ENCODE results near the gene MSRB1. TPM values are rescaled to one million over a fixed set of nuclear protein-coding genes. Genes with fewer than 3 reads are reported as not detected.

MSRB1 gene
- total and polyA plus RNA-seq, 5 donors: 18.0 to 39.2 (median 26.9) TPM

- Histone ChIP-seq H3K27ac (ENCODE audit: low read length) (no peak overlapping the region), H3K4me1 (ENCODE audit: control insufficient read depth, insufficient read depth, low read length) (no peaks in the 10 kb centered on the region), H3K27me3 (ENCODE audit: control insufficient read depth, insufficient read depth) (no peaks in the 10 kb centered on the region), H3K9me3 (ENCODE audit: control insufficient read depth, low read length) (no peaks in the 10 kb centered on the region), H3K4me3 (ENCODE audit: low read length) (no peak overlapping the region)
- ATAC-seq (no peak), DNase-seq (no peak)
- intact Hi-C loops (cut with DNase I): no loop called here
- WGBS: 87% methylated on average over 59 of the region's 59 CpGs
Measured at GRCh38 chr16:1911467-1912214, 31.4 kb downstream of the MSRB1 start.

DNA sequence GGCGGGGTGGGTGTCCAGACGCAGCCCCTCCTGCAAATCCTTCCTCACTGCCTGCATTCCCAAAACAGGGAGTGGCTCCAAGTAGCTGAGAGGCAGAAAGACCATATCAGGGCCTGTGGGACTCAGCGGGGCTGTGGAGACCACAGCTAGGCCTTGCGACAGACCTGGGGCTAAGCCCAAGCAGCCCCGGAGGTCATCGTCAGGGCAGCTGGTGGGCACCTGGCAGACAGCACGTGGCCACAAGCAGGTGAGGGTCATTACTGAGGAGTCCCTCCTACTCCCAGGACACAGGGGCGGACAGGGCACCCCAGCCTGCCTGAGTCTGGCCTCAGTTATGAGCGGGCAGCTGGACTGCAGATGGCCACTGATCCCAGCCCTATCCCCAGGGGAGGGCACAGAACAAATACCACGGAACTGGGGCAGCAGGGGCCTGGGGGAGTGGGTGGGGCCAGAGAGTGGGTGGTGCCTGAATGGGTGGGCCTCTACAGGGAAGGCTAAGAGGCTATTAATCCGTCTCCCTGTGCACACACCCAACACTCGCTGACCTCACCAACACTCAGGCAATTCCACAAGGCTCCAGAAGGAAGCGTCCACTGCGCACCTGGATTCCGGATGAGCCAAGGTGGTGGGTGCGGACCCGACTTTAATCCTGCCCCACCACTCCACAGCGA lies 33.3 kb downstream of the MSRB1 start:
- ATAC-seq (no peak), DNase-seq (no peak)
- H3K9me3 ChIP-seq (ENCODE audit: control insufficient read depth, low read length): no peaks in the 10 kb centered on the region
- intact Hi-C loops (cut with DNase I): no loop called here
- WGBS: 75% methylated on average over 18 of the region's 18 CpGs
- H3K4me3 ChIP-seq (ENCODE audit: low read length): no peak overlapping the region
- no peak overlapping the region for H3K27ac ChIP-seq (ENCODE audit: low read length)
- H3K4me1 ChIP-seq (ENCODE audit: control insufficient read depth, insufficient read depth, low read length): no peaks in the 10 kb centered on the region
- H3K27me3 ChIP-seq (ENCODE audit: control insufficient read depth, insufficient read depth): no peaks in the 10 kb centered on the region

DNA sequence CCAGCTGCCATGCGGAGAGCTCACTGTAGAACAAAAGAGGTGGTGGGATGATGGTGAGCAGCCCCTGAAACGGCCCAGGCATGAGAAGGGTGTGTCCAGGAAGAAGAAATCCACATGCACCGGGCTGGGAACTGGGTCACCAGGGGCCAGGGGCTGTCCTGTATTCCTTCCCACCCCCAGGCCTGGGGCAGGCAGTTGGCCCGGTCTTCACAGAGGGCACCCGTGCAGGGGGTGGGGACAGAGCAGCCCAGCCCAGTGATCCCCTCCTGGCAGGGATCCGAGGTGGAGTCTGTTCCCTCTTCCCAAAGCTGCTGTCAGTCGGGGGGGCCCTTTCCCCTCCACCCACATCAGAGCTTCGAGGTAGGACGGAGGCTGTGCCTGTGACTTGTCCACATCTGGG lies 34.0 kb downstream of the MSRB1 start:
- Histone ChIP-seq H3K27me3 (ENCODE audit: control insufficient read depth, insufficient read depth) (no peaks in the 10 kb centered on the region), H3K9me3 (ENCODE audit: control insufficient read depth, low read length) (no peaks in the 10 kb centered on the region), H3K4me1 (ENCODE audit: control insufficient read depth, insufficient read depth, low read length) (no peaks in the 10 kb centered on the region), H3K4me3 (ENCODE audit: low read length) (no peak overlapping the region), H3K27ac (ENCODE audit: low read length) (no peak overlapping the region)
- WGBS: 66% methylated on average over 9 of the region's 9 CpGs
- DNase-seq (no peak), ATAC-seq (no peak)
- intact Hi-C loops (cut with DNase I): no loop called here

DNA sequence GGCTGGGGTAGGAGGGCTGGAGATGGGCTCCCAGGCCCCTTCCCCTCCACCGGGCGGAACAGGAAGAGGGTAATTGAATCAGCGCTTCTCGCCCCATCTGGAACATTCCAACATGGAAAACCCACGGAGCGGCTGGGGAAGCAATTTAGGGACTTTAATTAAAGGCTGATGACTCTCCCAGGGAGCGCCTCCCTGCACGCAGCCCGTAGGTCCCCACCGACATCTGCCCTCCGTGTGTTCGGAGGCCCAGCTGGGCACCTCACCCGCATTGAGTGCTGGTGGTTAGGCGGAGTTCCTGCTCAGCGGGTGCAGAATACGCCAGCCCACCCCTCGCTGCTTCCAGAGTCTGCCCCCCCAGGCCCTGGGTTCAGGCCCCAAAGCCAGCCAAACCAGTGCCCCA lies 34.8 kb downstream of the MSRB1 start:
- ATAC-seq (no peak), DNase-seq (no peak)
- Histone ChIP-seq H3K4me3 (ENCODE audit: low read length) (no peak overlapping the region), H3K4me1 (ENCODE audit: control insufficient read depth, insufficient read depth, low read length) (no peaks in the 10 kb centered on the region), H3K27ac (ENCODE audit: low read length) (no peak overlapping the region), H3K9me3 (ENCODE audit: control insufficient read depth, low read length) (no peaks in the 10 kb centered on the region), H3K27me3 (ENCODE audit: control insufficient read depth, insufficient read depth) (no peaks in the 10 kb centered on the region)
- intact Hi-C loops (cut with DNase I): no loop called here
- 59% methylated on average over 17 of the region's 17 CpGs for WGBS

DNA sequence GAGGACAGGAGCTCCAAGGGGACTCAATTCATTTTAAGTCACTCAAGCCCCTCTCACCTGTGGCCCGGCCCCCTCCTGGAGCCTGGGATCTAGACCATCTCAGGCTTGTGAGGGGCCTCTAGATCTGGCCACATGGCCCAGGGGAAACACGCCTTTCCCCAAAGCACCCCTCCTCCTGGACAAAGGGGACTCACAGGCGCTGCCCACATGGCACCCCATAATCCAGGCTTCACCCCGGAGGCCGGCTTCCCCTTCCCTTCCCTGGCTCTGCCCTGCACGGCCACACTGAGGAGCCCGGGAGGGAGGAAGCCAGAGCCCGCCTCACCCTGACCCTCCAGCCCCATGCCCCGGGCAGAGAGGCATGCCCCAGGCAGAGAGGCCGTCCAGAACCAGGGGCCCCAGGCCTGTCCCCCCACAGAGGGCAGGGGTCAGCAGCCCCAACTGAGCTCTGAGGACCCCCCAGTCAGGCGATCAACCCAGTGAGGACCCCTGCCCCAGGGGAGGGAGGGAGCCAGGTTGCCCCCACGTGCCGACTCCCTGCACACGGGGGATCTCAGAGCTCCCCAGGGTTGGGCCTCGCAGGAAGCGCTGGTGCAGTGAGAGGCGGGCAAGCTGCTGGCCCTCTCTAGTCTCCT lies 35.7 kb downstream of the MSRB1 start:
- WGBS: 70% methylated on average over 17 of the region's 17 CpGs
- no peaks in the 10 kb centered on the region for H3K4me1 ChIP-seq (ENCODE audit: control insufficient read depth, insufficient read depth, low read length)
- no peak overlapping the region for H3K27ac ChIP-seq (ENCODE audit: low read length)
- DNase-seq: no peak
- H3K27me3 ChIP-seq (ENCODE audit: control insufficient read depth, insufficient read depth): no peaks in the 10 kb centered on the region
- H3K9me3 ChIP-seq (ENCODE audit: control insufficient read depth, low read length): no peaks in the 10 kb centered on the region
- H3K4me3 ChIP-seq (ENCODE audit: low read length): no peak overlapping the region
- ATAC-seq: no peak
- intact Hi-C loops (cut with DNase I): no loop called here

GRCh38 chr16:1906846-1907165 lies 36.2 kb downstream of the MSRB1 start:
- no peak for DNase-seq
- H3K4me1 ChIP-seq (ENCODE audit: control insufficient read depth, insufficient read depth, low read length): no peaks in the 10 kb centered on the region
- no peak for ATAC-seq
- 78% methylated on average over 5 of the region's 5 CpGs for WGBS
- H3K4me3 ChIP-seq (ENCODE audit: low read length): no peak overlapping the region
- intact Hi-C loops (cut with DNase I): no loop called here
- no peak overlapping the region for H3K27ac ChIP-seq (ENCODE audit: low read length)
- no peaks in the 10 kb centered on the region for H3K27me3 ChIP-seq (ENCODE audit: control insufficient read depth, insufficient read depth)
- no peaks in the 10 kb centered on the region for H3K9me3 ChIP-seq (ENCODE audit: control insufficient read depth, low read length)

DNA sequence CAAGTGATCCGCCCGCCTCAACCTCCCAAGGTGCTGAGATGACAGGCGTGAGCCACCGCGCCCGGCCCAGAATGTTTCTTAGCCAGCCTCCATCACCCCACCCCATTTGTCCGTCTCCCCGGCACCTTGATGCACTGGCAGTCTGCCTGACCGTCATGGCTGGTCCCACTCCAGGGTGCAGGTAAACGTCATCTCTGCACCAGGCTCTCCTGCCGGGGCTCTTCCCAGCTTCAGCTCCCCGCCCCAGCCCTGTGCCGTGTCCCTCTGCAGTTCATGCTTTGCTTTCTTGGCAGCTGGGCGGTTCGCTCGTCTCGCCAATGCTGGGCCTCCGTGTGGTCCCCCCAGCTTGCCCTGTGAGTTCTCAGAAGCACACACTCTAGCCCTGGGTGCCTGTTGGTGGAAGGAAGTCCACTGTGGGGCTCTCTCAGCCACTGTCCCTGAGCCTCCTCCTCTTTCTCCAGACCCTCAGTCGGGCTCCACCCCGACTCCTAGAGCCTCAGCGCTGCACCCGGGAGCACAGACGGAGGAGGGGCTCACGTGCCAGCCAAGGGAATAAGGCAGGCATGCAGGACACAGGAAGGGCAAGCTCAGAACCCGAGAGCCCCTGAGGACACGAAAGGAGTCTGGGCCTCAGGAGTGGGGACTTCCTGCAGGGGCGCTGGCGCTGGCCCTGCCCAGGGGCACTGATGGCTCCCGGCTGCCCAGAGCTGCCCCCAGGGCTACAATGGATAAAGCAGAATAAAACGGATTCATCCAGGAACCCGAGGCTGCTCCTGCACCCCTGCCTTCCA lies 36.7 kb downstream of the MSRB1 start:
- Histone ChIP-seq H3K4me1 (ENCODE audit: control insufficient read depth, insufficient read depth, low read length) (no peaks in the 10 kb centered on the region), H3K27me3 (ENCODE audit: control insufficient read depth, insufficient read depth) (no peaks in the 10 kb centered on the region), H3K4me3 (ENCODE audit: low read length) (no peak overlapping the region), H3K27ac (ENCODE audit: low read length) (no peak overlapping the region), H3K9me3 (ENCODE audit: control insufficient read depth, low read length) (no peaks in the 10 kb centered on the region)
- WGBS: 51% methylated on average over 31 of the region's 31 CpGs
- intact Hi-C loops (cut with DNase I): no loop called here
- no peak for ATAC-seq
- DNase-seq: no peak

GRCh38 chr16:1903845-1904840 lies 38.9 kb downstream of the MSRB1 start:
- Histone ChIP-seq H3K27ac (ENCODE audit: low read length) (no peak overlapping the region), H3K4me1 (ENCODE audit: control insufficient read depth, insufficient read depth, low read length) (no peaks in the 10 kb centered on the region), H3K27me3 (ENCODE audit: control insufficient read depth, insufficient read depth) (no peaks in the 10 kb centered on the region), H3K4me3 (ENCODE audit: low read length) (no peak overlapping the region), H3K9me3 (ENCODE audit: control insufficient read depth, low read length) (no peaks in the 10 kb centered on the region)
- 42% methylated on average over 22 of the region's 22 CpGs for WGBS
- DNase-seq: peak in 1 of 3 donors; percentile 56
- ATAC-seq: peak; percentile 11 to 32
- intact Hi-C loops (cut with DNase I): no loop called here

GRCh38 chr16:1903220-1903574 lies 39.8 kb downstream of the MSRB1 start:
- H3K4me1 ChIP-seq (ENCODE audit: control insufficient read depth, insufficient read depth, low read length): no peaks in the 10 kb centered on the region
- intact Hi-C loops (cut with DNase I): no loop called here
- 44% methylated on average over 13 of the region's 13 CpGs for WGBS
- H3K27ac ChIP-seq (ENCODE audit: low read length): no peak overlapping the region
- DNase-seq (peak in 1 of 3 donors; percentile 17), ATAC-seq (no peak)
- no peaks in the 10 kb centered on the region for H3K9me3 ChIP-seq (ENCODE audit: control insufficient read depth, low read length)
- no peak overlapping the region for H3K4me3 ChIP-seq (ENCODE audit: low read length)
- no peaks in the 10 kb centered on the region for H3K27me3 ChIP-seq (ENCODE audit: control insufficient read depth, insufficient read depth)

- Histone ChIP-seq H3K9me3 (ENCODE audit: control insufficient read depth, low read length) (no peaks in the 10 kb centered on the region), H3K27ac (ENCODE audit: low read length) (no peak overlapping the region), H3K4me3 (ENCODE audit: low read length) (no peak overlapping the region), H3K4me1 (ENCODE audit: control insufficient read depth, insufficient read depth, low read length) (no peaks in the 10 kb centered on the region), H3K27me3 (ENCODE audit: control insufficient read depth, insufficient read depth) (no peaks in the 10 kb centered on the region)
- DNase-seq (peak in 1 of 3 donors; percentile 30), ATAC-seq (no peak)
- intact Hi-C loops (cut with DNase I): no loop called here
- 68% methylated on average over 20 of the region's 20 CpGs for WGBS
Measured at GRCh38 chr16:1902547-1903219, 40.3 kb downstream of the MSRB1 start.
